HUES48 (cell line): Measurements from ENCODE around the gene ZNHIT3.

Source experiments
- H3K27ac ChIP-seq: one replicate; pipeline ENCODE4 v1.7.0; 2013; ENCODE audit warnings: low read depth, low read length, inconsistent platforms
- H3K27me3 ChIP-seq: 2 replicates; pipeline ENCODE4 v1.6.1; 2013; ENCODE audit warnings: mild to moderate bottlenecking, low read length; ENCODE audit not compliant: control insufficient read depth, insufficient read depth
- H3K36me3 ChIP-seq: 2 replicates; pipeline ENCODE4 v1.6.1; 2013; ENCODE audit warnings: low read length; ENCODE audit not compliant: control insufficient read depth, insufficient read depth
- H3K4me1 ChIP-seq: 2 replicates; pipeline ENCODE4 v1.6.1; 2013; ENCODE audit warnings: mild to moderate bottlenecking, low read length; ENCODE audit not compliant: control insufficient read depth, insufficient read depth
- H3K4me3 ChIP-seq: 2 replicates; pipeline ENCODE4 v1.5.1; 2013; ENCODE audit warnings: mild to moderate bottlenecking, low read depth, low read length
- H3K9ac ChIP-seq: 2 replicates; pipeline ENCODE4 v1.6.1; 2013; ENCODE audit warnings: mild to moderate bottlenecking, low read depth, low read length, moderate library complexity
- H3K9me3 ChIP-seq: 2 replicates; pipeline ENCODE4 v1.6.1; 2013; ENCODE audit warnings: low read length; ENCODE audit not compliant: control insufficient read depth, insufficient read depth

ZNHIT3 gene

GRCh38 chr17:36485027-36485426 is 1.5 kb upstream of the ZNHIT3 start:
- peaks cover 10% of the 10 kb centered on the region; the same call in 1 of the 2 replicates for H3K36me3 ChIP-seq
- H3K27me3 ChIP-seq = peaks cover 39% of the 10 kb centered on the region
- peaks cover 5% of the 10 kb centered on the region; the same call in 1 of the 2 replicates for H3K4me1 ChIP-seq
- H3K9me3 ChIP-seq = no peaks in the 10 kb centered on the region
- no peak overlapping the region for H3K9ac ChIP-seq
- H3K27ac ChIP-seq = no peak overlapping the region
- no peak overlapping the region for H3K4me3 ChIP-seq

- no peaks in the 10 kb centered on the region for H3K9me3 ChIP-seq
- H3K4me1 ChIP-seq = peaks cover 5% of the 10 kb centered on the region; the same call in 1 of the 2 replicates
- peaks cover 39% of the 10 kb centered on the region for H3K27me3 ChIP-seq
- H3K27ac ChIP-seq = peak overlapping the region; percentile 64
- peaks cover 11% of the 10 kb centered on the region; the same call in 1 of the 2 replicates for H3K36me3 ChIP-seq
- H3K9ac ChIP-seq = 0 out of 2 replicates have a peak overlapping the region, but pooled peaks have one; percentile 13
- H3K4me3 ChIP-seq = peak overlapping the region; percentile 92
Observed at GRCh38 chr17:36485805-36486203, 677 bp upstream of the ZNHIT3 start.

DNA sequence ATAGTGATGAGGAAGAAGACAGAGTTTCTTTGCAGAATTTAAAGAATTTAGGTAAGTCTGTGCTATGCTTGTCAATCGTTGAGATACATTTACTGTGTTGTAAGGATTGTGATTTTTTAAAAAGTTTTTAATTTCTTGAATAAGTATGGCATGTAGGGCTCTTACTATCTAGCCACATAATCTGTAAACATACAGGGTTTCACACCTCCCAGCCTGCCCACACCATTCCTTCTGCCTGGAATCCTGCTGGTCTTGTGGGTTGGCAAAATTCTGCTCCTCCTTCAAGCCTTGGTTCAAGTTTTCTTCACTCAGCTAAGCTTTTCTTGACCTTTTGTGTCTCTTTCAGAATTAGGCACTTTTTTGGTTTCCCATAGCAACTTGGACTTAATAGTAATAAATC is 7.5 kb downstream of the ZNHIT3 start:
- no peaks in the 10 kb centered on the region for H3K4me1 ChIP-seq
- H3K36me3 ChIP-seq = peaks cover 77% of the 10 kb centered on the region
- H3K9me3 ChIP-seq = no peaks in the 10 kb centered on the region
- H3K9ac ChIP-seq = no peak overlapping the region
- no peak overlapping the region for H3K27ac ChIP-seq
- H3K27me3 ChIP-seq = no peaks in the 10 kb centered on the region
- no peak overlapping the region for H3K4me3 ChIP-seq

DNA sequence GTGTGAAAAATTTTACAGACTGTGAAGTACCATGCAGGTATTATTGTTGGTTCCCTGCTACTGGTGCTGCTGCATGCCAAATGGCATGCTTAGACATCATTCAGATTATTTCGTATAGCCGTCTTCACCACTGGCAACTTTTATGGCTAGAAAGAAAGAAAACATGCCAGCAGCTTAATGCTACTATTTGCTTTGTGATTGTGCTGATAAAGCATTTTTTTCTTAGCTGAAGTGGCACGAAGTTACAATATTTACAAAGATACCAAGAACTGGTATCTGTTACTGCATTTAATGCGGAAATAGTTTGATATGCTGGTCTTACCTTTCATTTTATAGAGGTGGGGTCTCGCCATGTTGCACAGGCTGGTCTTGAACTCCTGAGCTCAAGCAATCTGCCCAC is 8.2 kb downstream of the ZNHIT3 start:
- Histone ChIP-seq H3K4me3 (no peak overlapping the region), H3K9me3 (no peaks in the 10 kb centered on the region), H3K9ac (no peak overlapping the region), H3K36me3 (peaks cover 80% of the 10 kb centered on the region), H3K27me3 (no peaks in the 10 kb centered on the region), H3K4me1 (no peaks in the 10 kb centered on the region), H3K27ac (no peak overlapping the region)

DNA sequence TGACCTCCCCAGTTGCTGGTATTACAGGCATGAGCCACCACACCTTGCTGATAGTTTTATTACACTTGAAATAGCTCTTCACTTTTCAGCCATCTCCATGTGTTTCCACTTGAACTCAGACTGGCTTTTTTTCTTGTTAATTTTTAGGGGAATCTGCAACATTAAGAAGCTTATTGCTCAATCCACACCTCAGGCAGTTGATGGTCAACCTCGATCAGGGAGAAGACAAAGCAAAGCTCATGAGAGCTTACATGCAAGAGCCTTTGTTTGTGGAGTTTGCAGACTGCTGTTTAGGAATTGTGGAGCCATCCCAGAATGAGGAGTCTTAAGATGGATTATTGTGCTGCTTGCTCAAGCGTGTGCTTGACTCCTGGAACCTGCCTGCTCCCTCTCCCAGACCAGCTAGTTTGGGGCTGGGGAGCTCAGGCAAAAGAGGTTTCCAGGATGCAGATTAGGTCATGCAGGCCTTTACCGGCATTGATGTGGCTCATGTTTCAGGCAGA is 8.6 kb downstream of the ZNHIT3 start:
- Histone ChIP-seq H3K9me3 (no peaks in the 10 kb centered on the region), H3K27me3 (no peaks in the 10 kb centered on the region), H3K27ac (no peak overlapping the region), H3K9ac (no peak overlapping the region), H3K4me1 (no peaks in the 10 kb centered on the region), H3K4me3 (no peak overlapping the region), H3K36me3 (peaks cover 80% of the 10 kb centered on the region)

DNA sequence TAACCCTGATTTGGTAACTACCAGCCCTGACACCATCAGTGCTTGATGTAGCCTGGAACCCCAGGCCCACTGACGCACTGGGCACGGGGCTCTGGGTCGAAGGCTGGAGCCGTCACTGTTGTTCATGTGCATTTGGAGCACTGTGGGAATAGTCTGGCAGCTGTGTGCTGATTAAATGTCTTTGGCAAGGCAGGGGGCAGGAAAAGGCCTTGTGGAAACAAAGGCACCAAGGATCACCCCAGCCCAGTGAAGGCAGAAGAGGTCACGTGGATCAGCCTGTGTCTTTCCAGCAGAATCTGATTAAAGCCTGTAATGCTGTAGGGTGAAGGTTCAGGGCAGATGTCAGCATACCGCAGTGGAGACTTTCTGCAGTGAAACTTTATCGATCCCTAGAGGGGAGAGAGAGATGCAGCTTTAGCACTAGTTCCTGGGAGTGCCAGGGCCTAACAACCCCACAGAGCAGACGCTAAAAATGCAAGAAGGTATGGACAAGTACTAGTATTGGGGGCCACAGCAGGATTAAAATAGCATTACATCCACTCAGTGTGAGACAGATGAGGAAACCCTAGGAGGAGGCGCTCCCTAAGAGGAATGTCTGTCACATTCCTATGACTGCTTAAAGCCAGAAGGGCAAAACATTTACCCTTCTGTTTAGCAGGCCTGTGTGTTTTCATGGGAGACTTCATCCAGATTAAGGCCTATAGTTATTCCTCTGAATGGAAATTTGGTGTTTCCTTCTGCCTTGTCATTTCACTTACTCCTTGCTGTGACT is 9.7 kb downstream of the ZNHIT3 start:
- no peaks in the 10 kb centered on the region for H3K9me3 ChIP-seq
- H3K27ac ChIP-seq = peak overlapping the region; percentile 46
- H3K36me3 ChIP-seq = peaks cover 91% of the 10 kb centered on the region
- H3K9ac ChIP-seq = no peak overlapping the region
- H3K4me1 ChIP-seq = no peaks in the 10 kb centered on the region
- no peak overlapping the region for H3K4me3 ChIP-seq
- H3K27me3 ChIP-seq = no peaks in the 10 kb centered on the region

DNA sequence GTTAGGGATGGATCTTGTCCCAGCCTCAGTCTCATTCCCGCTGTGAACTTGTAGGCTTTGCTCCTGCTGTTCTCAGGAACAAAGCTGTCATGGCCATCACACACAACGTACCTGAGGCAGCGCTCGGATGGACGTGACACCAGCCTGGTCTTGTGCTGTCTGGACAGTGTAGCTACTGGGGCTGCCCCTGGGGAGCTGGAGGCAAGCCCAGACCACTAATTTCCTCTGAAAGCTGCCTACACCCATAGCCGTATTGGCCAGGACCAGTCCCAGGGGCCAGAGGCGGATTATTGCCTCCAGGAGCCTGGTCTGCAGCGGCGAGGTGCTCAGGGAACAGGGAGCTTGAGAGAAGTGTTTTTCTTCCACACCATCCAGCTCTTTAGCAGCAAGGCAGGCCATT is 11.7 kb downstream of the ZNHIT3 start:
- no peak overlapping the region for H3K27ac ChIP-seq
- H3K4me3 ChIP-seq = no peak overlapping the region
- H3K9ac ChIP-seq = no peak overlapping the region
- H3K4me1 ChIP-seq = no peaks in the 10 kb centered on the region
- peaks cover 95% of the 10 kb centered on the region for H3K36me3 ChIP-seq
- H3K9me3 ChIP-seq = no peaks in the 10 kb centered on the region
- no peaks in the 10 kb centered on the region for H3K27me3 ChIP-seq

DNA sequence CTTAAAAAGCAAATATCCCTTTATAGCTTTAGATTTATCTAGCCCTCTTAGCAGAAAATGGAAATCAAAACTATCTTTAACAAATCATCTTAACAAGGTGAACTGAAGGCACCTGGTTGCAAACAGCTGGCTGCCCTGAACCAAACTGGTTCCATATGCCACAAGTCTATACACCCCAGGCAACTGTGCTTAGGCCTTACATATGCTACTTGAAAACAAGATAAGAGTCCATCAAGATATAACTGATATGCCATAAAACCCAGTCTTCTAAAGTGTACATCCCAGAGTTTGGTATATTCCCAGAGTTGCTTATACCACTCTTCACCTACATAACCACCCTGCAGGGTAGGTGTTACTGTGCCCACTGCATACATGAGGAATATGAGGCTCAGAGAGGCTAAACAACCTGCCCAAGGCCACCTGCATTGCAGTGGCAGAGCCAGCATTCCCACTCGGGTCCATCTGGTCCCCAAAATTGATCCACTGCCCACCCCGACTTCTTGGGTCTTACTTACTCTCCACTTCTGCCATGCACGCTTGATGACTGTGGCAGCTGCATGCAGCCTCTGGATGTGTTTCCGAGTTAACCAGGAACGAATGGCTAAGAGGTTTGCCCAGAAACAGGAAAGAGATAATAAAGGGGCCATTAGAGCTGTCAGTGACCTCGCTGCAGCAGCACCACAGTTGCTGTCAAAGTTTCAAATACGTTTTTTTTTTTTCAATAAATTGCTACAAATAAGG is 12.2 kb downstream of the ZNHIT3 start:
- Histone ChIP-seq H3K27ac (no peak overlapping the region), H3K4me1 (no peaks in the 10 kb centered on the region), H3K36me3 (peaks cover 95% of the 10 kb centered on the region), H3K4me3 (no peak overlapping the region), H3K27me3 (no peaks in the 10 kb centered on the region), H3K9me3 (no peaks in the 10 kb centered on the region), H3K9ac (no peak overlapping the region)

- H3K36me3 ChIP-seq = peaks cover 94% of the 10 kb centered on the region
- no peak overlapping the region for H3K27ac ChIP-seq
- H3K9ac ChIP-seq = no peak overlapping the region
- H3K9me3 ChIP-seq = no peaks in the 10 kb centered on the region
- H3K4me1 ChIP-seq = no peaks in the 10 kb centered on the region
- no peaks in the 10 kb centered on the region for H3K27me3 ChIP-seq
- no peak overlapping the region for H3K4me3 ChIP-seq
Observed at GRCh38 chr17:36500745-36501225, 14.3 kb downstream of the ZNHIT3 start.

DNA sequence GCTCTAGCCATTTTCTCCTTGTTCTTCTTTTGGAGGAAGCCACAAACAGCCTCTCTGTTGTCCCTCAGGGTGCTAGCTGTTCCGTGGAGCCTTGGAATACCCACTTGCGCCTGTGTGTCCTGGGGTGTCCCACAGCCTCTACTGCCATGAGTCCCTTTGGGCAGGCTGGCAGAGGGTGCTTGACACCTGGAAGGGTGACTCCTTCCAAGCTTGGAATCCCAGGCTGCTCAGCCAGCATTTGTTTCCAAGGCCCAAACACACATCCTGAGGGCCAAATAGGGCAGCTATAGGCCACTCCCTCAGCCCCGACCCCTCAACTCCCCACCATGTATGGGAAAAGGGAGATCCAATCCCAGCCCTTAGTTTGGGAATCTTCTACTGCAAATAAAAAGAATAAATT is 14.9 kb downstream of the ZNHIT3 start:
- H3K4me3 ChIP-seq = no peak overlapping the region
- peaks cover 94% of the 10 kb centered on the region for H3K36me3 ChIP-seq
- no peak overlapping the region for H3K27ac ChIP-seq
- no peaks in the 10 kb centered on the region for H3K27me3 ChIP-seq
- no peaks in the 10 kb centered on the region for H3K4me1 ChIP-seq
- H3K9ac ChIP-seq = no peak overlapping the region
- H3K9me3 ChIP-seq = no peaks in the 10 kb centered on the region

- Histone ChIP-seq H3K4me3 (no peak overlapping the region), H3K36me3 (peaks cover 96% of the 10 kb centered on the region), H3K27me3 (no peaks in the 10 kb centered on the region), H3K27ac (no peak overlapping the region), H3K9me3 (no peaks in the 10 kb centered on the region), H3K4me1 (no peaks in the 10 kb centered on the region), H3K9ac (no peak overlapping the region)
Observed at GRCh38 chr17:36501963-36502362, 15.5 kb downstream of the ZNHIT3 start.
